ENCODE data around the gene CCDC8.

GRCh38 chr19:46411925-46412649, 1.3 kb downstream of the CCDC8 start:
- TF ChIP-seq POLR2A (IDR thresholded peaks at IDR 0.05) (no peak), CTCF (IDR thresholded peaks at IDR 0.05) (no peak), EP300 (IDR thresholded peaks at IDR 0.05) (no peak)
